DOHH2 (cell line): ENCODE measurements around the gene TMEM187.

ENCODE experiments used
- CTCF ChIP-seq: fragments of 200-600 bp; sonication (generic); IDR thresholded peaks from one replicate; pipeline ENCODE4 v1.5.1; 2014; ENCODE audit warnings: antibody characterized with exemption, mild to moderate bottlenecking, low read depth, low read length; ENCODE audit not compliant: poor library complexity, severe bottlenecking
- EZH2phosphoT487 ChIP-seq: fragments of 200-600 bp; sonication (generic); IDR thresholded peaks from 2 replicates; pipeline ENCODE4 v1.6.1; 2017; ENCODE audit warnings: borderline replicate concordance, mild to moderate bottlenecking, antibody characterized with exemption, low read length, moderate library complexity, mixed read lengths

DNA sequence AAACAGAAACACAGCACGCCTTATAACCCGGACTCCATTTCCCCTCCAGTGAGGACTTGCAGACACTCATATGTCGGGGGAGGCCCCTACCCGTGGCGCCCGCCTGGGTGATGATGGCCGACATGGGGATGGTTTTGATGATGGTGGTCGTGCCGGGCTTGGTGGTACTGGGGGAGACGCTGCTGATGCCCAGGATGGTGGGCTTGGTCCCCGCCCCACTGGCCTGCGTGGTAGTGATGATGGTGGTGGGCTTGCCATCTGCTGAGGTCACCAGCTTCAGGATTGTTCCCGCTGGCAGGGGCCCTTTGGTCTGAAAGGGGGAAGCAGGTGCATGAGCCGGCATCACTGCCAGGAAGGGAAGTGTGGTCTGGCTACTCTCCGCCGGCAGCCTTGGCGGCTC is 15.3 kb upstream of the TMEM187 start:
- TF ChIP-seq CTCF (no peak), EZH2phosphoT487 (no peak)
